H1 (cell line): ENCODE results near the gene PCNX4. TPM values are rescaled to one million over a fixed set of nuclear protein-coding genes. Genes with fewer than 3 reads are reported as not detected.

Experiments used
- CTCF ChIA-PET: fragments of 300-600 bp; sonication (Branson Sonifier 250); formaldehyde crosslinking; loops from one replicate; lab custom pipeline; 2021; ENCODE audit not compliant: partially characterized antibody; lab: Charles Lee
- POLR2A ChIA-PET: fragments of 300-600 bp; sonication (Branson Sonifier 250); formaldehyde crosslinking; loops from one replicate; lab custom pipeline; 2021; ENCODE audit warnings: inconsistent platforms; ENCODE audit not compliant: partially characterized antibody; lab: Charles Lee
- DNase-seq, 2 experiments: peaks; one replicate each; pipeline versions ENCODE4 v3.0.0 to v3.0.0-alpha.2; 2010 to 2022; ENCODE audit warnings: low spot score in 2 of 2, low read depth in 1 of 2, mixed read lengths in 1 of 2
- FAIRE-seq: peaks from 2 replicates; lab custom pipeline; 2011; peaks lifted over from hg19 to GRCh38; lab: Jason Lieb, UNC
- H2AFZ ChIP-seq: 2 replicates; pipeline ENCODE4 v1.8.1; 2012; ENCODE audit warnings: low read length, inconsistent platforms
- H2AK5ac ChIP-seq: 2 replicates; pipeline ENCODE4 v1.6.1; 2013; ENCODE audit warnings: low read depth, low read length
- H2BK120ac ChIP-seq: replicated peaks from 2 replicates; pipeline ENCODE3; 2013; ENCODE audit warnings: low read depth, low read length, inconsistent platforms
- H2BK12ac ChIP-seq: 2 replicates; pipeline ENCODE4 v1.6.1; 2013; ENCODE audit warnings: low read depth, low read length
- H2BK15ac ChIP-seq: 2 replicates; pipeline ENCODE4 v1.6.1; 2013; ENCODE audit warnings: low read length
- H2BK20ac ChIP-seq: 2 replicates; pipeline ENCODE4 v1.6.1; 2013; ENCODE audit warnings: low read length
- H2BK5ac ChIP-seq: 2 replicates; pipeline ENCODE4 v1.6.1; 2013; ENCODE audit warnings: low read depth, low read length
- H3K14ac ChIP-seq: 2 replicates; pipeline ENCODE4 v1.6.1; 2013; ENCODE audit warnings: inconsistent platforms; ENCODE audit not compliant: insufficient read length
- H3K18ac ChIP-seq: 2 replicates; pipeline ENCODE4 v1.6.1; 2013; ENCODE audit warnings: low read length; ENCODE audit errors: extremely low read depth
- H3K23ac ChIP-seq: 2 replicates; pipeline ENCODE4 v1.6.1; 2013; ENCODE audit warnings: inconsistent platforms; ENCODE audit not compliant: insufficient read length
- H3K23me2 ChIP-seq: 2 replicates; pipeline ENCODE4 v1.6.1; 2013; ENCODE audit warnings: low read depth, low read length
- H3K27ac ChIP-seq: 2 replicates; pipeline ENCODE4 v1.6.1; 2011; ENCODE audit warnings: low read depth, low read length, inconsistent platforms
- H3K27me3 ChIP-seq, 4 experiments: replicated peaks in 1 of 4; 1 replicate in 1 of 4; 2 replicates in 3 of 4; pipeline versions ENCODE4 v1.6.1 to v1.8.1; 2011 to 2013; ENCODE audit warnings: low read length in 3 of 4, mild to moderate bottlenecking in 3 of 4, inconsistent platforms in 2 of 4, mixed read lengths in 2 of 4, moderate library complexity in 1 of 4; ENCODE audit not compliant: control insufficient read depth in 3 of 4, insufficient read depth in 3 of 4; ENCODE audit errors: extremely low read depth in 1 of 4
- H3K36me3 ChIP-seq, 4 experiments: 2 replicates each; pipeline versions ENCODE4 v1.6.1 to v1.8.1; 2011 to 2013; ENCODE audit warnings: mild to moderate bottlenecking in 4 of 4, low read length in 3 of 4, moderate library complexity in 2 of 4, control low read depth in 1 of 4, inconsistent platforms in 1 of 4; ENCODE audit not compliant: insufficient read depth in 4 of 4, control insufficient read depth in 2 of 4
- H3K4ac ChIP-seq: replicated peaks from 2 replicates; pipeline ENCODE3; 2013; ENCODE audit warnings: low read length, low read depth, mixed read lengths, inconsistent platforms; ENCODE audit not compliant: insufficient read length
- H3K4me1 ChIP-seq, 4 experiments: replicated peaks in 1 of 4; 1 replicate in 1 of 4; 2 replicates in 3 of 4; pipeline versions ENCODE4 v1.6.1 to v1.8.1; 2011 to 2013; ENCODE audit warnings: low read length in 3 of 4, inconsistent platforms in 2 of 4, mixed read lengths in 1 of 4; ENCODE audit not compliant: insufficient read depth in 4 of 4, control insufficient read depth in 3 of 4
- H3K4me2 ChIP-seq, 2 experiments: 2 replicates each; pipeline versions ENCODE4 v1.6.1 to v1.8.1; 2011 to 2013; ENCODE audit warnings: low read depth in 2 of 2, low read length in 2 of 2, control low read depth in 1 of 2, inconsistent platforms in 1 of 2, mild to moderate bottlenecking in 1 of 2; ENCODE audit not compliant: insufficient read depth in 1 of 2
- H3K4me3 ChIP-seq, 4 experiments: fragments of 200-600, 300-600 bp in 1 of 4; sonication (generic), shearing (Covaris generic), sonication (Bioruptor Twin) in 1 of 4; 2 replicates each; pipeline versions ENCODE4 v1.5.1 to v1.8.1; 2011 to 2016; ENCODE audit warnings: low read length in 4 of 4, low read depth in 3 of 4, control low read depth in 2 of 4, inconsistent platforms in 2 of 4, mild to moderate bottlenecking in 2 of 4, mixed read lengths in 1 of 4, moderate library complexity in 1 of 4; ENCODE audit not compliant: insufficient read depth in 2 of 4; ENCODE audit errors: extremely low read depth in 1 of 4
- H3K56ac ChIP-seq: replicated peaks from 2 replicates; pipeline ENCODE3; 2013; ENCODE audit warnings: low read depth, mild to moderate bottlenecking, mixed read lengths, low read length, inconsistent platforms; ENCODE audit not compliant: insufficient read length
- H3K79me1 ChIP-seq: 2 replicates; pipeline ENCODE4 v1.6.1; 2013; ENCODE audit warnings: low read depth, low read length, control low read depth
- H3K79me2 ChIP-seq, 2 experiments: 2 replicates each; pipeline versions ENCODE4 v1.6.1 to v1.8.1; 2012 to 2013; ENCODE audit warnings: low read length in 2 of 2, mild to moderate bottlenecking in 2 of 2, inconsistent platforms in 1 of 2; ENCODE audit not compliant: insufficient read depth in 2 of 2, control insufficient read depth in 1 of 2
- H3K9ac ChIP-seq, 4 experiments: replicated peaks in 1 of 4; 1 replicate in 1 of 4; 2 replicates in 3 of 4; pipeline versions ENCODE4 v1.6.1 to v1.8.1; 2011 to 2013; ENCODE audit warnings: low read depth in 3 of 4, low read length in 3 of 4, control low read depth in 2 of 4, mild to moderate bottlenecking in 2 of 4, moderate library complexity in 2 of 4, inconsistent platforms in 1 of 4; ENCODE audit errors: extremely low read depth in 1 of 4
- H3K9me3 ChIP-seq, 2 experiments: 2 replicates each; pipeline versions ENCODE4 v1.6.1 to v1.8.1; 2012 to 2013; ENCODE audit warnings: mild to moderate bottlenecking in 2 of 2, moderate library complexity in 2 of 2, control low read depth in 1 of 2, inconsistent platforms in 1 of 2, low read depth in 1 of 2, low read length in 1 of 2, mixed read lengths in 1 of 2; ENCODE audit not compliant: insufficient read depth in 2 of 2
- H4K20me1 ChIP-seq, 2 experiments: replicated peaks in 1 of 2; 2 replicates each; pipeline versions ENCODE3 to v1.8.1; 2011 to 2013; ENCODE audit warnings: inconsistent platforms in 2 of 2, low read length in 2 of 2, mild to moderate bottlenecking in 1 of 2; ENCODE audit not compliant: insufficient read depth in 2 of 2, control insufficient read depth in 1 of 2
- H4K5ac ChIP-seq: 2 replicates; pipeline ENCODE4 v1.6.1; 2013; ENCODE audit warnings: low read length, low read depth, mixed read lengths, inconsistent platforms; ENCODE audit not compliant: insufficient read length
- H4K8ac ChIP-seq: 2 replicates; pipeline ENCODE4 v1.8.0; 2013; ENCODE audit warnings: mild to moderate bottlenecking, moderate library complexity, low read length, inconsistent platforms; ENCODE audit not compliant: insufficient read depth; ENCODE audit errors: extremely low read depth
- H4K91ac ChIP-seq: replicated peaks from 2 replicates; pipeline ENCODE3; 2013; ENCODE audit warnings: low read length, mixed read lengths, inconsistent platforms; ENCODE audit not compliant: insufficient read length
- CTCF ChIP-seq, 3 experiments: IDR thresholded peaks; 1 replicate in 2 of 3; 2 replicates in 1 of 3; pipeline versions ENCODE4 v1.5.1 to v1.6.1; 2011; ENCODE audit warnings: low read length in 3 of 3, mild to moderate bottlenecking in 3 of 3, inconsistent platforms in 2 of 3, low read depth in 1 of 3, moderate library complexity in 1 of 3; ENCODE audit not compliant: insufficient read depth in 1 of 3; ENCODE audit errors: control extremely low read depth in 1 of 3
- HDAC2 ChIP-seq, 2 experiments: fragments of 300-600 bp in 1 of 2; sonication (generic) in 1 of 2; IDR thresholded peaks; 2 replicates each; pipeline ENCODE4 v1.6.1; 2011 to 2012; ENCODE audit warnings: low read depth in 2 of 2, low read length in 2 of 2, mild to moderate bottlenecking in 2 of 2, moderate library complexity in 2 of 2, borderline replicate concordance in 1 of 2, inconsistent platforms in 1 of 2
- KDM4A ChIP-seq: IDR thresholded peaks from one replicate; pipeline ENCODE4 v1.7.1; 2012; ENCODE audit warnings: low read depth, mild to moderate bottlenecking, moderate library complexity, low read length, inconsistent platforms; ENCODE audit not compliant: severe bottlenecking
- MAX ChIP-seq: IDR thresholded peaks from 2 replicates; pipeline ENCODE4 v1.6.1; 2012; ENCODE audit warnings: inconsistent platforms
- POLR2AphosphoS5 ChIP-seq: IDR thresholded peaks from 2 replicates; pipeline ENCODE4 v1.6.1; 2011; ENCODE audit warnings: low read depth, low read length
- YY1 ChIP-seq: IDR thresholded peaks from 2 replicates; pipeline ENCODE4 v1.6.1; 2011; ENCODE audit warnings: low read depth, mild to moderate bottlenecking, low read length
- WGBS, 2 experiments: shearing (Covaris generic) in 1 of 2; methylation state at CpG; one replicate each; pipeline versions ENCODE4 v1.1.6 to v1.1.7; 2013 to 2015; ENCODE audit warnings: low lambda C conversion rate in 2 of 2, mixed read lengths in 2 of 2, inconsistent platforms in 1 of 2, low coverage in 1 of 2, missing lambda C conversion rate in 1 of 2; ENCODE audit not compliant: insufficient replicate concordance in 2 of 2, insufficient coverage in 1 of 2, insufficient read length in 1 of 2; ENCODE audit errors: extremely low coverage in 1 of 2, missing lambda C conversion rate in 1 of 2; 5-methylcytosine and 5-hydroxymethylcytosine counted together
- polyA plus RNA-seq, 7 experiments: library from polyadenylated mRNA; depleted of rRNA in 3 of 7; stranded (reverse) in 5 of 7; unstranded in 2 of 7; fragments of >200 nt in 5 of 7; fragments of 200-250 nt in 2 of 7; gene quantifications; 1 replicate in 5 of 7; 2 replicates in 1 of 7; 4 replicates in 1 of 7; pipeline versions ENCODE4 v1.2.1 to v1.2.3, GENCODE V29; 2011 to 2013; ENCODE audit warnings: missing spikeins in 2 of 7, mixed read lengths in 2 of 7
- total RNA-seq: library from RNA; stranded (reverse); fragmentation: NEBNext Ultra II Directional; extraction: Animal tissue kit (Norgen Biotek cat#: 25700); gene quantifications from 2 replicates; pipeline ENCODE4 v1.2.1, GENCODE V29; 2021

PCNX4 gene
- total and polyA plus RNA-seq, 2 of the 8 experiments (the other 6 are each of a cell fraction or from before 2014, with no cell fraction given): 28.4 to 35.5 TPM

GRCh38 chr14:60164712-60165546, 73.2 kb downstream of the PCNX4 start, which contains the start of gene DHRS7:
Gene DHRS7, minus strand, starts transcription at chr14:60165398. Its CDS starts 89 bp downstream, at chr14:60165309.
- Histone ChIP-seq H2BK20ac (no peak within 1 kb of the TSS), H3K4me2 (peak within 1 kb of the TSS; percentile 93 to 97), H2AFZ (peak within 1 kb of the TSS; percentile 93), H4K91ac (peak within 1 kb of the TSS; percentile 27), H2BK5ac (peak within 1 kb of the TSS; percentile 26; the same call in 1 of the 2 replicates), H3K4ac (peak within 1 kb of the TSS; percentile 23), H3K4me3 (peak within 1 kb of the TSS; percentile 73 to 91 (median 77)), H3K9ac (peak within 1 kb of the TSS; percentile 58 to 64 (median 61); a peak in 6 of 7 replicates), H2BK120ac (no peak within 1 kb of the TSS), H4K8ac (no peak within 1 kb of the TSS; the same call in 1 of the 2 replicates), H3K23ac (no peak within 1 kb of the TSS), H3K14ac (no peak within 1 kb of the TSS), H3K27me3 (no peaks in the 10 kb centered on the region; a peak in 2 of 7 replicates), H3K56ac (peak within 1 kb of the TSS; percentile 7), H2AK5ac (no peak within 1 kb of the TSS), H3K36me3 (no peaks in the 10 kb centered on the region), H3K18ac (peak within 1 kb of the TSS; percentile 53; the same call in 1 of the 2 replicates), H3K9me3 (no peaks in the 10 kb centered on the region), H2BK12ac (peak within 1 kb of the TSS; percentile 79; the same call in 1 of the 2 replicates), H2BK15ac (no peak within 1 kb of the TSS; the same call in 1 of the 2 replicates), H4K20me1 (no peaks in the 10 kb centered on the region), H3K79me1 (no peaks in the 10 kb centered on the region), H3K79me2 (no peaks in the 10 kb centered on the region), H3K4me1 (peaks cover 4 to 13% (median 5%) of the 10 kb centered on the region in 4 experiments; a peak in 3 of 7 replicates), H3K23me2 (peaks cover 3% of the 10 kb centered on the region; the same call in 1 of the 2 replicates), H4K5ac (peak within 1 kb of the TSS; percentile 34), H3K27ac (no peak within 1 kb of the TSS)
- WGBS, 2 experiments: 2% methylated on average over 62 of the region's 68 CpGs; no CpG with 5 or more reads in 1 of the 2 experiments
- ChIA-PET POLR2A (interaction anchor here (0.6 to 1.1 kb wide), 6 partner anchors 69 to 322 kb away, joined by 3 to 5 read pairs (median 3); partner anchors contain the start of gene PCNX4), CTCF (interaction anchor here (0.7 to 3.0 kb wide), 10 partner anchors 12 to 200 kb away, joined by 3 to 13 read pairs (median 4); no protein-coding TSS in a partner anchor)
- FAIRE-seq (no peak), DNase-seq (peak; percentile 21 to 79)
- 0 out of 2 replicates have a peak, but pooled peaks have one; percentile 19 for TF ChIP-seq YY1
- peak; percentile 89 for TF ChIP-seq KDM4A
- peak; percentile 61; the same call in 1 of the 2 replicates for TF ChIP-seq POLR2AphosphoS5
- TF ChIP-seq CTCF (IDR thresholded peaks at IDR 0.05; ENCODE audit: control extremely low read depth in 1 of 3, insufficient read depth in 1 of 3, low read depth in 1 of 3, low read length in 3 of 3): peak in 2 of 3 experiments; percentile 14 to 16; a peak in 2 of 4 replicates
- peak; percentile 61 for TF ChIP-seq MAX
- peak in 1 of 2 experiments; percentile 65; a peak in 1 of 4 replicates for TF ChIP-seq HDAC2 (IDR thresholded peaks at IDR 0.05; ENCODE audit: borderline replicate concordance in 1 of 2, low read depth in 2 of 2, low read length in 2 of 2)
